Measurements from ENCODE around the gene VILL.
"Not testable (repeated sequence)": the region's sequence is repeated elsewhere in the genome, so short reads cannot be mapped to it uniquely, and the experiment has no call there.

The VILL gene

DNA sequence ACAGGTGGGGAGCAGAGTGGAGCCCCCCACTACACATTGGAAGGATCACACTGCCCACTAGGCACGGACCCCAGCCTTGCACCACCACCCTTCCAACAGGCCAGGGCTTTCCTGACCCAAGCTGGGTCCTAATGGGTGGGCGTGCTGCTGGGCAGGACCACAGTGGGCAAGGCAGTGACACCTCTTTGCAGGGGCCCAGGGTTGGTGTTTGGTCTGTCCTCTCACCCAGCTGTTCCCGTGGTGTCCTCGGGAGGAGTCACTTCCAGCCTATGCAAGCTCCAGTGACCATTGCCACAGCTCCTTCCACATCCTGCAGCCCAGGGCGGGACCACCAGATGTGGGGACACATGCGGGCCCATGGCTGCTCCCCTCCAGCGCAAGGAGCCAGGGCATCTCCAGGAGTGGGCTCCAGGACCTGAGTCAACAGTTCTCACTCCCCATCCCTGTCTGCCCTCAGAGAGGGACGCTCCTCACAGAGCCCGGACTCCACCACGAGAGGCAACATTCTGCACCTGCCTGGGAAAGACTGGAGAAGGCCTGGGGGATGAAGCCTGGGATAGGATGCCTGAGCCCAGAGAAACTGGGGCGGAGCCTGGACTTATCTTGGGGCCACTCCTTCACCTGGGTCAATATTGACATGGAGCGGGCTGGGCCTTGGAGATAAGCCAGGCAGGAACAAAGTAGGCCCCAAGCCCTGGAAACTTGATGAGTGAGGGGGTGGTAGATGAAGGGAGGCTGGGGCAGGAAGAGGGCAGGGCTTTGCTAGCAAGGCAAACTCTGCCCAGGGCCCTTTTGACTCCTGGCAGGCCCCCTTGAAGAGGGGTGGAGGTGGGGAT, 3.9 kb upstream of the VILL start:
- ATAC-seq = no peak
- DNase-seq = no peak

DNA sequence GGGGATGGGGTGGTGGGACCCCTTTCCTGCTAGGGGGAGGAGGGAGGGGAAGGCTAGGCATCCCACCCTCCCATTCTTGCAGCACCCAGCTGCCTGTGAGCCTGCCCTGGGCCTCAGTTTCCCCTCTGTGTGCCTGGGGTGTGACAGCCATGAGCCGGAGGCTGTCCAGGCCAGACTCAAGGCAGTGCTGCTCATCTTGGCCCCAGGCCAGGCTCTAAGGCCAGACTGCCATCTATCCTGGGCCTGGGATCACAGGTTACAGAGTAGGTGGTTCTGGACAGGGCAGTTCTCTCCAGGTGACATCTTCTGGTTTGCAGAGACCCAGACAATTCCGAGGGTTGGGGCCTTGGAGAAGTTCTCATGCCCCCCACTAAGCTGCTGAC, 3.3 kb upstream of the VILL start:
- DNase-seq (no peak), ATAC-seq (no peak)

DNA sequence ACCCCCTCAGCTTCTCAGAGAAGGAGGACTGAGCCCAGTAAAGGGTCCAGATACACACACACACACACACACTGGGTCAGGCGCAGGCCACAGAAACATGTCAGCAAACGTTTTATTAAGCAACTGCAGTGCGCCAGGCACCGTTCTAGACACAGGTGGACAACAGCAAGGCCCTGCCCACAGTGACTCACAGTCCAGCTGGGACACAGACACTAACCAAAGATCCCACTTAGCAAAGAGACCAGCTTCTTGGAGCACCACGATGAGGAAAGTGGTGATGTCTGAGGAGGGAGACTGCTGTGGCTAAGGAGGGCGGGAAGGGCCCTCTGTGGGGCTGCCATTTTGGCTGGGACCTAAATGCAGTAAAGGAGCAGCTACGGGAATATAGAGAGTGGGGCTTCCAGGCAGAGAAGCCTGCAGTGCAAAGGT, 2.8 kb upstream of the VILL start:
- no peak for DNase-seq
- ATAC-seq = no peak

DNA sequence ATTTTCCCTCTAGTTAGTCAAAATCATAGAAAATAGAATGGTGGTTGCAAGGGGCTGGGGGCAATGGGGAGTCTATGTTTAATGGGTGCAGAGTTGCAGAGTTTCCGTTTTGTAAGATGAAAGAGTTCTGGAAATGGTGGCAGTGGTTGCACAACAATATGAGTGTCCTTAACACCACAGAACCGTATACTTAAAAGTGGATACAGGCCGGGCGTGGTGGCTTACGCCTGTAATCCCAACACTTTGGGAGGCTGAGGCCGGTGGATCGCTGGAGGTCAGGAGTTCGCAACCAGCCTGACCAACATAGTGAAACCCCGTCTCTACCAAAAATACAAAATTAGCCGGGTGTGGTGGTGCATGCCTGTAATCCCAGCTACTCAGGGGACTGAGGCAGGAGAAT, 2.2 kb upstream of the VILL start:
- not testable (repeated sequence) for ATAC-seq, DNase-seq

DNA sequence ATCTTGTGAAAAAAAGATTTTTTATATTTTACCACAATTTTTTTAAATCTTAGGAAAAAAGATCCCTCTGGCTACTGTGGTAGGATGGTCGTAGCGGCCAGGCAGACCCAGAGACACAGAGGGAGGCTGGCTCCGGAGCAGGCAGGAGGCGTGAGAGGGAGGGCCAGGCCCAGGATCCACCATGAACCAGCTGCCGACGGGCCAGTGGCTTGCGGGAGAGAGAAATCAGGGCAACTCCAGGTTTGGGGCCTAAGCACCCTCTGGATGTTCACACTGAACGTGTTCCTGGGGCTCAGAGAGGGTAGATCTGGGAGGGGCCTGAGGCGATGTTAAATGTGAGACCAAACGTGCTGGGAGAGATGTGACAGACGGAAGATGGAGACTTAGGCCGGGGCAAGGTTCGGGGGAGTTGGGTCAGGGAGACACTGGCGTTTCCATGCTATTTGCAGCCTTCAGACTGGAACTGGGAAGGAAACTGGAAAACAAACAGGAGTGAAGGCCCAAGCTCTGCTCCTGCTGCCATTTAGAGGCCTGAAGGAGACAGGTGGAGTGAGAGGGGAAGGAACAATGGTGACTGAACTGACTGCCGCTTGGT, 1.6 kb upstream of the VILL start:
- ATAC-seq (no peak), DNase-seq (no peak)

DNA sequence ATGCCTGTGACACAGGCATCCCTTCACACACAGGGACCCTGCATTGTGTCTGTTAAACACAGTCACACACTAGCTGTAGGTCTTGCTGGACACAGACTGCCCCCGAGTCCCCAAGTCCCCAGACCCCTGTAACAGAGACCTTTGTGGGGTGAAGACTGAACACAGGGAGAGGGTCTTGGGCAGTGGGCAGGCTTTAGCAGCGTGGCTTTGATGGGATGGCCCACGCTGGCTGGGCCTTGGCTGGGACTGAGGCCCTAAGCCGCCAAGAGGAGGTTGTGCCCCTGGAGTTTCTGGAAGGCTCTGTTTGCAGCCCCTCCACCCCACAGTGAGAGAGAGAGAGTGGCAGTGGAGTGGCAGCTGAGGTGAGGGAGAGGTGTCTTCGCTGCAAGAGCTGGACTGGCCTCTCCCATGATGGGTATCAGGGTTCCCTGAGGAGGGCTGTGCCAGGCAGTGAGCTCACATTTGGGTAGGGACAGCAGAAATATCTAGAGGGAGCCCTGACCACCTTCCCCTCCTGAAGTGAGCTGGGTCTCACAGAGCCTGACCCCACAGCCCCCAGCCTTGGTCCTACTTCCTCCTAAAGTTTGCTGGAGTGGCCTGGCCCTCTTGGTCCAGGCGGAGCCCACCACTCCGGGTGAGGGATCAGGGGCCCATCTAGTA, 635 bp upstream of the VILL start:
- DNase-seq (no peak), ATAC-seq (no peak)

DNA sequence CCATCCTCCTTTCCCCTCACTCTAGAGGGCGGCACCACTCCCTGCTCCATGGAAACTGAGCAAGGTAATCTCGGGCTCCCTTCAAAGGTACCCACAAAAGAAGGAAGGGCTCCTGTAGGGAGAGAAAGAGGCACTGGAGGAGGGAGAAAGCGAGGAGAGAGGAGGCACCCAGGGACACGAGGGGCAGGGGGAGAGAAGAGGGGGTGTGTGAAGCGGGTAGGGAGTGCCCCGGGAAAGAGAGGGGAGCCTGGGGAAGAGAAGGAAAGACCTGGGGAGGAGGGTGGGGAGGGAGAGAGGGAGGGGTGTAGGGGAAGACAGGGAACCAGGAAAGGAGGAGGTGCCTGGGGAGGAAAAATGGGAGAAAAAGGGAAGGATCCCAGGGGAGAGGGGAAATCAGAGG, 523 bp downstream of the VILL start:
- DNase-seq (no peak), ATAC-seq (no peak)

DNA sequence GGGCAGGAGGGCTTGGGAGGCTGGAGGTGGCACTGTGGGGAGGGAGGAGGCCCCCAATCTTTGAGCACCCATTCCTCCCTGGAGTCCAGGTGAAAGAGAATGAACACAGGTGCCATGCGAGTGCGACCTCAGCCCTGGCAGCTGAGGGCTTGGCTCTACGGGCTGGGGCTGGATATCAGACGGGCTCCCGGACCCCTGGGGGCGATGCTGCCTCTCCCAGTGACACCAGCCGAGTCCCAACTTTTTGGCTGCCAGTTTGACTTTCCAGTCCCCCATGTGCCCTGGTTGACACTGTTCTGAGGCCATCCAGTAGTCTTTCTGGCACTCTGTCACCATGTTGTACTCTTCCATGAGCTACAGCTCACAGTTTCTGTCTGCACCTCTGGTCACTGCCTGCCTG, 1.2 kb downstream of the VILL start:
- ATAC-seq = no peak
- DNase-seq = no peak

DNA sequence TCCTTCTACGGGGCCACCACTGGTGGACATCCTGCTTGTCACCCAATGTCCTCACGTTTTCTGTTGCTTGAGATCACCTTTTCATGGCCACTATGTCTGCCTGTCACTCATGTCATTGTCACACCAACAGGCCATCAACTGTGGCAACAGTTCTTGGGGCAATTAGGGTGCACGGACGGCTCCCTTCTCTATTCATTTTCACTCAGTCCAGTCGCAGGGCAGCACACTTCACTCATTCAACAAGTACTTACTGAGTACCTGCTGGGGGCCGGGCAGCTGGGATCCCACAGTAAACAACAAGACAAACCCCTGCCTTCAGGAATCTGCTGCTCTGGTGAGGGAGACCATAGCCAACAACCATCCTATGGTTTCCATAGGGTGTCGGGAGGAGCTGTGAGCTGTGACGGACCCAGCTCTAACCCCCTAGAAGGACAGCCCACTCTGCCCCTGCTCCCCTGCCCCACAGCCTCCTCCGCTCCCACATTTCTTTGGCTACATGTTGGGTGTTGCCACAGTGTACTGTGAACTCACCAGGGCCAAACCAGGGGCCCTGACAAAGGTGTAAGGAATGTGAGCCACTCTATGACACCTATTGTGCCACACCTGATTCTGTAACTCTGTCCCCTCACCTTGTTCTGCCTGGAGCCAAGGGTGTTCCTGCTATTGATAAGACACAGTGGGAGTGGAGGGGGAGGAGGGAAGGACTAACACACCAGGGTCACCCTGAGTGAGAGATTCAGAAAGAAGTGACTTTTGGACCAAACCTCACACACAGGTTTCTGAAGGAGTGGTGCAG, 1.9 kb downstream of the VILL start:
- DNase-seq (no peak), ATAC-seq (no peak)

DNA sequence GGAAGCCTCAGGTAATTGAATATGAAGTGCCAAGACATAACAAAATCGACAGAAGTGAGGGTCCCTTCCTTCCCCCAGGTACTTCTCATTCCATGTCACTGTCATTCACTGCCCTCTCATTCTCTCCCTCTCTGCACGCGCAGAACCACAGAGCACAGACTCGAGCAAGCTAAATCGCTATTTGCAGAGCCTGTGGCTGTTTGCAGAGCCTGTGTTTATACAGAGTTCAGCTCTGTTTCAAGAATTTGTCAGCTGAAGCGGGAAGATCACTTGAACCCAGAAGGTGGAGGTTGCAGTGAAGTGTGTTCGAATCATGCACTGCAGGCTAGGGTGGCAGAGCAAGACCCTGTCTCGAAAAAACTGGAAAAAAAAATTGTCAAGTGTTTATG, 2.5 kb downstream of the VILL start:
- DNase-seq (no peak), ATAC-seq (no peak)

DNA sequence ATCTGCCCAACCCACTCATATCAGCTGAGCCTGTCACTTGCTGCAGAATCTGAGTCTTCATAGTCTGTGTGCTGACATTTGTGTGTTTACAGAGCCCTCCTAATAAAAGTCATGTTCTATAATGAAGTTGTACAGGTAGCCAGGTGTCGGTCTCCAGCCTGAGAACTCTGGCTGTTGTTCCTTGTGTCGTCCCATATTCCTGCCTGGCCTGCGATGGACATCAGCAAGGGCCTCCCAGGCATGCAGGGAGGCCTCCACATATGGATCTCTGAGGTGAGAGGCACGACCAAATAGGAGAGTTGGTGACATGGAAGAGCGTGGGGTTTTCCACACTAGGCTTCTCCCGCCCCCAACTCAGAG, 2.9 kb downstream of the VILL start:
- ATAC-seq (no peak), DNase-seq (no peak)

DNA sequence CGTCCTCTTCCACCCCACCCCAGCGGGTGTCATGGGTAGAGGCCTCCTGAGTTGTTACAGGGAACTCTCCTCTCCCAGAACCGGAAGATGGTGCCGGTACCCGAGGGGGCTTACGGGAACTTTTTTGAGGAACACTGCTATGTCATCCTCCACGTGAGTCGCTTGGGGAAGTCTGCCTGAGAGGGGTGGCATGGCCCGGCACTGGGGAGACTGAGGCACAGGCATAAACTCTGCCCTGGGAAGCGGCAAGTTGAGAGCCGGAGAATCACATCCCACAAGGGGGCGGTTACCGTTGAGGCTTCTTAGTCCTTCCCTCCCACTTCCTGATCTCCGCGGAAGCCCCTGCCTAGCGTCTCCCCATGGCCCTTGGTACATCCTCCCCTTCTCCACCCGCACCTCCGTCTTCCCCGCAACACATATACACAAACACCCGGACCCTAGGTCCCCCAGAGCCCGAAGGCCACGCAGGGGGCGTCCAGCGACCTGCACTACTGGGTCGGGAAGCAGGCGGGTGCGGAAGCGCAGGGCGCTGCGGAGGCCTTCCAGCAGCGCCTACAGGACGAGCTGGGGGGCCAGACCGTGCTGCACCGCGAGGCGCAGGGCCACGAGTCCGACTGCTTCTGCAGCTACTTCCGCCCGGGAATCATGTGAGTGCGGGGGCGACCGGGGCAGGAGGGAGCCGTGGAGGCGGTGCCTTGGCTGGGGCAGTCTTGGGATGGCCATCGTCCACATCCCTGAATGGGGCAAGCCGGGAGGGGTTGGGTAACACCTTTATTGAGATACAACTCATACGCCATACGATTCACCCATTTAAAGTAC, 3.4 kb downstream of the VILL start:
- peak; percentile 83 for DNase-seq
- peak; percentile 75 for ATAC-seq

DNA sequence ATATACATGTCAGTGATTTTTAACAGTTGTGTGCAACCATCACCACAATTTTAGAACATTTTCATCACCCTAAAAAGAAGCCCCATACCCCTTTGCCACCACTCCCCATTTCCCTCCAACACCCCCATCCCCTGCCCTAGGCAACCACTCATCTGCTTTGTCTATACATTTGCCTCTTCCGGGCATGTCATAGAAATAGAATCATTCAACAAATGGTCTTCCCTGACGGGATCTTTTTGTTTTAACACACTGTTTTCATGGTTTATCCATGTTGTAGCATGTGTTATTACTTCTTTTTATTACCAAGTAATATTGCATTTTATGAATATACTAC, 4.0 kb downstream of the VILL start:
- ATAC-seq = no peak
- DNase-seq = no peak

DNA sequence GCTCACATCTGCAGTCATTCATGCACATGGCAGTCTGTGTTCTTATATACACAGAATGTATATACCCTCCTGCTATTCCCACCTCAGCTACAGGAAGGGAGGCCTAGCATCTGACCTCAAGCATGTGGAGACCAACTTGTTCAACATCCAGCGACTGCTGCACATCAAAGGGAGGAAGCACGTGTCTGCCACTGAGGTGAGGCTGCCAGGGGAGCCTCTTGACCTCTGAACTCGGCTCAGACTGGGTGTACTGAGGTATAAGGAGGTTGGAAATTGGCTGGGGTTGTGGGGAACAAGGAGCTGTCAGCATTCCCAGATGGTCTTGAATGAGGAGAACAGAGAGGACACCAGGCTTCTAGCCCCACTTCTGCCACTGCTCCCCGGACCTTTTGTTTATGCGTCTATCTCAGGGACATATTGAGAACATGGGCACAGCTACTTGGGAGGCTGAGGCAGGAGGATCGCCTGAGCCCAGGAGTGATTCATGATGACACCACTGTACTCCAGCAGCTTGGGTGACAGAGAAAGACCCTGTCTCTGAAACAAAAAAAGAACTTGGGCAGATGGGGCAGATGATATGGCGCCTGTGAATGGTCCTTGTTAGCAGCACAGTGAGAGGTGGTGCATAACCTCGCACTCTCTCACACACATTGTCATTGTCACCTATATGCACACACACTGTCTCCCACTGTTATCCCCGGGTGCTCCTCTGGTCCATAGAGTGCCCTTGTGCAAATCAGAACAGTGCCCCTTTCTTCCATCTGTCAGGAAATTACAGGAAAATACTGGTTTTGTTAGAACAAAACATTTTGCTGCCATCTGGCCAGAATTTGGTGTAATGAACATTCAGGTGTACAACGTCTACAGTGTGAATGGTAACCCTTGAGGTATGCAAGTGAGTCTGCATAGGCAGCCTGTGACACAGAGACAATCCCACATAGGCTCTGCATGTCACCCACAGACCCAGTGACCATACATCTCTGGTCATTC, 5.4 kb downstream of the VILL start:
- ATAC-seq = no peak
- DNase-seq = no peak

DNA sequence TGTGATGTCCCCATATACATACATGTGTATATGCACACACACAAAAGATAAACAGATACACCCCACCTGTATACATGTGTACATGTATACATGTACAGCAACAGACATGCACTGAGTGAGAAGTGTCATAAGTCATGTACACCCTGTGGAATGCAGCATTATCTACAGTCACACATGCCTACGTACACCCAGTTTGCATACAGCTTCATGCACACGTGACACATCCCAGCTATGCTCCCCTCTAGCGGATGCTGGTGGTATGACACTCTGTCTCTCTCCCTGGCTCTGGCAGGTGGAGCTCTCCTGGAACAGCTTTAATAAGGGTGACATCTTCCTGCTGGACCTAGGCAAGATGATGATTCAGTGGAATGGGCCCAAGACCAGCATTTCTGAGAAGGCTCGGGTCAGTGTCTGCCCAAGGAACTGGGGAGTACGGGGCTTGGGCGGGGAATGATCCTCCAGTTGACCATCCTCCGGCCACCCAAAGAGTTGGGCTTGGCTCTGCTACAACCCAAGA, 6.3 kb downstream of the VILL start:
- peak; percentile 83 for DNase-seq
- peak; percentile 37 for ATAC-seq

DNA sequence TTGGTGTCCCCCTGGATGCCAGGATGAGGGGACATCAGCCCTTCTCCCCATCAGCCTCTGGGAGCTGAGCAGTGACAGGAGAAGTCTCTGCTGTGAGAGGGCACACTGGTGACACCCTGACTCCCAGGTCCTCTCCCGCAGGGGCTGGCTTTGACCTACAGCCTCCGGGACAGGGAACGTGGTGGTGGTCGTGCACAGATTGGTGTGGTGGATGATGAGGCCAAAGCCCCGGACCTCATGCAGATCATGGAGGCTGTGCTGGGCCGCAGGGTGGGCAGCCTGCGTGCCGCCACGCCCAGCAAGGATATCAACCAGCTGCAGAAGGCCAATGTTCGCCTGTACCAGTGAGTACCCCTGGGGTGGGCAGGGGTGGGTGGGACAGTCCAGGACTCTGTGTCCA, 6.8 kb downstream of the VILL start:
- ATAC-seq (no peak), DNase-seq (no peak)

DNA sequence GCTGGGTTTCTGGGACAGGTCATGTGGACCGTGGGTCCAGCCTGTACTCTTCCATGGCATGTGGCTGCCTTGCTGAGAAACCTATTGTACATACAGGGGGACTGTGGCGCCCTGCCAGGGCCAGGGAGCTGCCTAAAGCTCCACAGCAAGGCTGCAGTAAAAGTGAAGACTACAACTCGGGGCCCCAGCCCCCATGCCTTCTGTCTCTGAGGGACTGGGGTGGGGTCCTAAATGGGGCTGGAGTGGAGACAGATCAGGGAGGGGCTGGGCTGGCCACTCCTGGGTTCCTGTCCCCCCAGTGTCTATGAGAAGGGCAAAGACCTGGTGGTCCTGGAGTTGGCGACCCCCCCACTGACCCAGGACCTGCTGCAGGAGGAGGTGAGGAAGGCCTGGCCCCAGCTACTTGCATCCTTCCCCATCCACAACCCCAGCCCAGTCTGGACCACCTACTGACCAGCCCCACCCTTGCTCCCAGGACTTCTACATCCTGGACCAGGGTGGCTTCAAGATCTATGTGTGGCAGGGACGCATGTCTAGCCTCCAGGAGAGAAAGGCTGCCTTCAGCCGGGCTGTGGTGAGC, 7.3 kb downstream of the VILL start:
- ATAC-seq = no peak
- no peak for DNase-seq

DNA sequence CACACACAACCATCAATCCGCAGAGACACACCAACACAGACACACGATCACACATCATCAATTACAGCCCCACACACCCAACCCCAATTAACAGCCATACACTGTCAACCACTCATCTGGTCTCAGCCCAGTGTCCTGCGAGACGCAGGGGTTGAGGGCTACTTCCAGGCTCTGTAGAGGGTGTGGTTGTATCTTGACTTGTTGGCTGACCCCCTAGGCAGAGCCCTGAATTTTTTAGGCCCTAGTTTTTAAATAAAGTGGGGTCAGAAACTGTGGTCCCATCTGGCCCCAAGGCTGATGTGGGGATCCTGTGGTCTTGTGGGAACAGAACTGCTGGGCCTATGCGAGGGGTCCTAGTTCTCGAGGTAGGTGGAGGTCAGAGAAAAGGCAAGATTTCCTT, 9.2 kb downstream of the VILL start:
- DNase-seq = no peak

DNA sequence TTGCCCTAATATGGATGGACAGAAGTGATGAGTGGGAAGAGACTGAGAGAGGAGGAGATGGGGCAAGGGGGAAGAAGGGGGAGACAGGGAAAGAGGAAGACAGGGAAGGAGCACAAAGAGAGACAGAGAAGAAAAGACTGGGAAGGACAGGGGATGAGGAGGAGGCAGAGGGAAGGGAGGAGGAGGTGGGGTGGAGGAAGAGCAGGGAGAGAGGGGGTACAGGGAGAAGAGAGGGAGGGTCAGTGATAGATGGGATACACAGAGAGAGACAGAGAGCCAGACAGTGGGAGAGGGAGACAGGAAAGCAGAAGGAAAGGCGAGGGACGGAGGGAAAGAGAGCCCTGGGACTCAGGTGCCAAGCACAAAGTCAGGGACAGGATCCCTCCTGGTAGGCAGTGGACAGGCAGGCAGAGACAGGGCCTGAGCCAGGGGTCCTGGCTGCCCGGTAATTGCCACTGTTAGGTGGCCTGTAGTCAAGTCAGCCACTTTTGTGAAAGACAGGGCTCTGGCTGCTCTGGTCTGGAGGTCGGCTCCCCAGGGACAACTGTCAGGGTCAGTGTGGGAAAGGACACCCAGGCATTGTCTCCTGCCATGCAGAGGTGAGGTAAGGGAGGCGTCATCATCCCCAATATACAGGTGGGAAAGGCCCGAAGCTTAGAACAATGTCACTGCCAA, 9.8 kb downstream of the VILL start:
- ATAC-seq (no peak), DNase-seq (no peak)

More for the DNA sequence above, 9.2 kb downstream of the VILL start:
- no peak for ATAC-seq

Measured in stimulated activated naive CD8-positive, alpha-beta T cell treated with anti-CD3 and anti-CD28 coated beads, Interleukin-15, Interleukin-2, amounts not matched to agents 100 U/mL and 50 U/mL, for 24 hours (primary cell).